Fibroblast of lung (primary cell): ENCODE data around the gene DRAXIN. TPM values are rescaled to one million over a fixed set of nuclear protein-coding genes. Genes with fewer than 3 reads are reported as not detected.

Source experiments
- DNase-seq, 2 donors: peaks; one replicate each; pipeline versions ENCODE4 v3.0.0 to v3.0.0-alpha.2; 2010; ENCODE audit warnings: low read depth in 2 of 2
- H2AFZ ChIP-seq: 2 replicates; pipeline ENCODE4 v1.5.1; 2012; ENCODE audit warnings: low read length, control low read depth, inconsistent platforms
- H3K27ac ChIP-seq: 2 replicates; pipeline ENCODE4 v1.5.1; 2011; ENCODE audit warnings: low read length, control low read depth; ENCODE audit not compliant: insufficient read depth
- H3K27me3 ChIP-seq: 2 replicates; pipeline ENCODE4 v1.5.1; 2011; ENCODE audit warnings: mild to moderate bottlenecking, low read length; ENCODE audit not compliant: control insufficient read depth, insufficient read depth
- H3K36me3 ChIP-seq: 2 replicates; pipeline ENCODE4 v1.5.1; 2011; ENCODE audit warnings: low read length; ENCODE audit not compliant: control insufficient read depth, insufficient read depth
- H3K4me1 ChIP-seq: 2 replicates; pipeline ENCODE4 v1.5.1; 2011; ENCODE audit warnings: low read length; ENCODE audit not compliant: control insufficient read depth, insufficient read depth; ENCODE audit errors: extremely low read depth
- H3K4me2 ChIP-seq: 2 replicates; pipeline ENCODE4 v1.5.1; 2011; ENCODE audit warnings: low read length, control low read depth; ENCODE audit not compliant: insufficient read depth; ENCODE audit errors: extremely low read depth
- H3K4me3 ChIP-seq, 4 experiments: fragments of 200-600 bp in 1 of 4; sonication (generic) in 1 of 4; replicated peaks in 1 of 4; 2 replicates each; pipeline ENCODE4 v1.5.1; 2011 to 2016; ENCODE audit warnings: low read length in 4 of 4, low read depth in 3 of 4, mild to moderate bottlenecking in 3 of 4, control low read depth in 2 of 4, inconsistent platforms in 1 of 4, mixed read lengths in 1 of 4; ENCODE audit not compliant: insufficient read depth in 1 of 4; ENCODE audit errors: control extremely low read depth in 1 of 4
- H3K79me2 ChIP-seq: 2 replicates; pipeline ENCODE4 v1.5.1; 2012; ENCODE audit warnings: mild to moderate bottlenecking, low read length, inconsistent platforms; ENCODE audit not compliant: control insufficient read depth, insufficient read depth
- H3K9ac ChIP-seq: 2 replicates; pipeline ENCODE4 v1.5.1; 2011; ENCODE audit warnings: mild to moderate bottlenecking, low read length, control low read depth; ENCODE audit not compliant: insufficient read depth
- H3K9me3 ChIP-seq: 2 replicates; pipeline ENCODE4 v1.5.1; 2012; ENCODE audit warnings: low read depth, low read length; ENCODE audit not compliant: control insufficient read depth, insufficient read depth
- H4K20me1 ChIP-seq: 2 replicates; pipeline ENCODE4 v1.5.1; 2011; ENCODE audit warnings: low read length; ENCODE audit not compliant: control insufficient read depth, insufficient read depth; ENCODE audit errors: extremely low read depth
- CTCF ChIP-seq, 2 donors: IDR thresholded peaks in 1 of 2; conservative IDR thresholded peaks in 1 of 2; 1 replicate in 1 of 2; 2 replicates in 1 of 2; pipeline ENCODE4 v1.5.1; 2011 to 2012; ENCODE audit warnings: low read length in 2 of 2, control low read depth in 1 of 2, inconsistent platforms in 1 of 2, low read depth in 1 of 2, mild to moderate bottlenecking in 1 of 2
- EZH2 ChIP-seq: IDR thresholded peaks from 2 replicates; pipeline ENCODE4 v1.5.1; 2012; ENCODE audit warnings: low read length, control low read depth, mild to moderate bottlenecking; ENCODE audit errors: missing control alignments
- polyA plus RNA-seq, 2 donors: library from polyadenylated mRNA; depleted of rRNA in 1 of 2; stranded (reverse) in 1 of 2; unstranded in 1 of 2; fragments of >200 nt; gene quantifications; 2 replicates each; pipeline ENCODE4 v1.2.1, GENCODE V29; 2011 to 2012; ENCODE audit warnings: missing spikeins in 1 of 2
- total RNA-seq: library from RNA; depleted of rRNA; stranded (reverse); fragments of >200 nt; gene quantifications from 2 replicates; pipeline ENCODE4 v1.2.1, GENCODE V29; 2014

The DRAXIN gene
- total and polyA plus RNA-seq, 2 donors (not counting 1 experiment from before 2014, with no cell fraction given), result 0.03 to 0.50 TPM

- Histone ChIP-seq H3K4me3 (no peak overlapping the region), H3K27me3 (peaks cover 5% of the 10 kb centered on the region), H3K9me3 (no peaks in the 10 kb centered on the region), H3K4me2 (no peak overlapping the region), H3K9ac (no peak overlapping the region), H3K27ac (no peak overlapping the region), H4K20me1 (no peaks in the 10 kb centered on the region), H3K36me3 (no peaks in the 10 kb centered on the region), H2AFZ (no peak overlapping the region), H3K79me2 (no peaks in the 10 kb centered on the region), H3K4me1 (peaks cover 3% of the 10 kb centered on the region)
- TF ChIP-seq CTCF (conservative IDR thresholded peaks at IDR 0.05 in 1 of 2, IDR thresholded peaks at IDR 0.05 in 1 of 2; ENCODE audit: low read depth in 1 of 2, low read length in 2 of 2) (peak; percentile 53 to 54), EZH2 (no peak)
- DNase-seq, result peak; percentile 62 to 68
Measured at GRCh38 chr1:11650331-11650991, 41.0 kb upstream of the DRAXIN start.

GRCh38 chr1:11651017-11651416, 40.5 kb upstream of the DRAXIN start:
- H3K36me3 ChIP-seq, result no peaks in the 10 kb centered on the region
- H4K20me1 ChIP-seq, result no peaks in the 10 kb centered on the region
- H3K4me1 ChIP-seq, result peaks cover 3% of the 10 kb centered on the region
- no peak overlapping the region for H3K9ac ChIP-seq
- no peak for TF ChIP-seq EZH2
- TF ChIP-seq CTCF (conservative IDR thresholded peaks at IDR 0.05 in 1 of 2, IDR thresholded peaks at IDR 0.05 in 1 of 2; ENCODE audit: low read depth in 1 of 2, low read length in 2 of 2), result no peak
- no peak overlapping the region for H2AFZ ChIP-seq
- no peak overlapping the region for H3K4me2 ChIP-seq
- H3K27me3 ChIP-seq, result peaks cover 5% of the 10 kb centered on the region
- no peak overlapping the region for H3K27ac ChIP-seq
- no peak overlapping the region for H3K4me3 ChIP-seq
- H3K79me2 ChIP-seq, result no peaks in the 10 kb centered on the region
- H3K9me3 ChIP-seq, result no peaks in the 10 kb centered on the region
- no peak for DNase-seq

- TF ChIP-seq EZH2 (no peak), CTCF (conservative IDR thresholded peaks at IDR 0.05 in 1 of 2, IDR thresholded peaks at IDR 0.05 in 1 of 2; ENCODE audit: low read depth in 1 of 2, low read length in 2 of 2) (no peak)
- Histone ChIP-seq H3K27ac (no peak overlapping the region), H3K4me3 (no peak overlapping the region), H3K9ac (no peak overlapping the region), H3K36me3 (no peaks in the 10 kb centered on the region), H3K79me2 (no peaks in the 10 kb centered on the region), H3K4me1 (peaks cover 3% of the 10 kb centered on the region), H3K9me3 (no peaks in the 10 kb centered on the region), H4K20me1 (no peaks in the 10 kb centered on the region), H3K4me2 (no peak overlapping the region), H3K27me3 (peaks cover 5% of the 10 kb centered on the region), H2AFZ (no peak overlapping the region)
- no peak for DNase-seq
Measured at GRCh38 chr1:11652203-11652780, 39.2 kb upstream of the DRAXIN start.
